H9 (cell line): Measurements from ENCODE around the gene ARPIN. TPM values are rescaled to one million over a fixed set of nuclear protein-coding genes. Genes with fewer than 3 reads are reported as not detected.

ENCODE experiments used
- DNase-seq: peaks from one replicate; pipeline ENCODE4 v3.0.0-alpha.2; 2017
- H2AFZ ChIP-seq: one replicate; pipeline ENCODE4 v1.6.1; 2013; ENCODE audit warnings: mild to moderate bottlenecking, low read length, control low read depth, moderate library complexity
- H2AK5ac ChIP-seq: 2 replicates; pipeline ENCODE4 v1.6.1; 2013; ENCODE audit warnings: low read length, control low read depth, mixed read lengths; ENCODE audit not compliant: insufficient read length
- H2BK120ac ChIP-seq: one replicate; pipeline ENCODE4 v1.6.1; 2013; ENCODE audit warnings: low read depth, mild to moderate bottlenecking, low read length, control low read depth, inconsistent platforms; ENCODE audit not compliant: poor library complexity, severe bottlenecking
- H2BK12ac ChIP-seq: 2 replicates; pipeline ENCODE4 v1.6.1; 2013; ENCODE audit warnings: low read length, control low read depth, mixed read lengths, low read depth; ENCODE audit not compliant: insufficient read length
- H2BK15ac ChIP-seq: 2 replicates; pipeline ENCODE4 v1.6.1; 2013; ENCODE audit warnings: low read depth, low read length, control low read depth
- H2BK20ac ChIP-seq: one replicate; pipeline ENCODE4 v1.6.1; 2013; ENCODE audit warnings: low read depth, mild to moderate bottlenecking, low read length, control low read depth, inconsistent platforms; ENCODE audit not compliant: poor library complexity, severe bottlenecking
- H2BK5ac ChIP-seq: 2 replicates; pipeline ENCODE4 v1.6.1; 2013; ENCODE audit warnings: low read length, control low read depth, mixed read lengths; ENCODE audit not compliant: insufficient read length
- H3K14ac ChIP-seq: 2 replicates; pipeline ENCODE4 v1.6.1; 2013; ENCODE audit warnings: low read length, control low read depth; ENCODE audit not compliant: insufficient read depth
- H3K18ac ChIP-seq: 2 replicates; pipeline ENCODE4 v1.6.1; 2013; ENCODE audit warnings: low read depth, mild to moderate bottlenecking, mixed read lengths, low read length, control low read depth; ENCODE audit not compliant: insufficient read length
- H3K23ac ChIP-seq: 2 replicates; pipeline ENCODE4 v1.6.1; 2013; ENCODE audit warnings: low read length, control low read depth, mixed read lengths, low read depth; ENCODE audit not compliant: insufficient read length
- H3K23me2 ChIP-seq: 2 replicates; pipeline ENCODE4 v1.6.1; 2013; ENCODE audit warnings: low read depth, mild to moderate bottlenecking, mixed read lengths, low read length, control low read depth; ENCODE audit not compliant: insufficient read length, poor library complexity, severe bottlenecking
- H3K27ac ChIP-seq: 2 replicates; pipeline ENCODE4 v1.5.1; 2013; ENCODE audit warnings: low read length, control low read depth, mixed read lengths, low read depth; ENCODE audit not compliant: insufficient read length
- H3K27me3 ChIP-seq: 2 replicates; pipeline ENCODE4 v1.6.1; 2013; ENCODE audit warnings: low read length, control low read depth, inconsistent platforms; ENCODE audit not compliant: insufficient read depth
- H3K4ac ChIP-seq: 2 replicates; pipeline ENCODE4 v1.6.1; 2013; ENCODE audit warnings: low read depth, mild to moderate bottlenecking, control low read depth, inconsistent platforms, low read length, moderate library complexity
- H3K4me1 ChIP-seq: 2 replicates; pipeline ENCODE4 v1.6.1; 2013; ENCODE audit warnings: low read length, control low read depth, inconsistent platforms; ENCODE audit not compliant: insufficient read depth
- H3K4me2 ChIP-seq: 2 replicates; pipeline ENCODE4 v1.6.1; 2013; ENCODE audit warnings: low read length, control low read depth, mixed read lengths; ENCODE audit not compliant: insufficient read length, insufficient read depth
- H3K56ac ChIP-seq: 2 replicates; pipeline ENCODE4 v1.6.1; 2013; ENCODE audit warnings: low read depth, mild to moderate bottlenecking, mixed read lengths, low read length, control low read depth; ENCODE audit not compliant: insufficient read length
- H3K79me1 ChIP-seq: 2 replicates; pipeline ENCODE4 v1.6.1; 2013; ENCODE audit warnings: low read depth, mild to moderate bottlenecking, moderate library complexity, low read length, control low read depth, inconsistent platforms; ENCODE audit not compliant: insufficient read depth, poor library complexity, severe bottlenecking
- H3K79me2 ChIP-seq: 2 replicates; pipeline ENCODE4 v1.6.1; 2013; ENCODE audit warnings: low read length, control low read depth, inconsistent platforms; ENCODE audit not compliant: insufficient read depth
- H3K9ac ChIP-seq: 2 replicates; pipeline ENCODE4 v1.6.1; 2013; ENCODE audit warnings: low read length, control low read depth, mixed read lengths; ENCODE audit not compliant: insufficient read length; ENCODE audit errors: extremely low read depth
- H3K9me3 ChIP-seq: one replicate; pipeline ENCODE4 v1.6.1; 2013; ENCODE audit warnings: low read depth, low read length, inconsistent platforms; ENCODE audit not compliant: control insufficient read depth
- H3T11ph ChIP-seq: one replicate; pipeline ENCODE4 v1.6.1; 2013; ENCODE audit warnings: mild to moderate bottlenecking, low read length, control low read depth, inconsistent platforms
- H4K20me1 ChIP-seq: one replicate; pipeline ENCODE4 v1.6.1; 2013; ENCODE audit not compliant: control insufficient read depth, insufficient read length, insufficient read depth
- H4K5ac ChIP-seq: 2 replicates; pipeline ENCODE4 v1.6.1; 2013; ENCODE audit warnings: low read depth, mild to moderate bottlenecking, mixed read lengths, low read length, control low read depth; ENCODE audit not compliant: insufficient read length
- H4K8ac ChIP-seq: replicated peaks from 2 replicates; pipeline ENCODE4 v1.6.1; 2013; ENCODE audit warnings: low read length, control low read depth, mixed read lengths, low read depth; ENCODE audit not compliant: insufficient read length
- H4K91ac ChIP-seq: 2 replicates; pipeline ENCODE4 v1.6.1; 2013; ENCODE audit warnings: low read depth, mild to moderate bottlenecking, moderate library complexity, mixed read lengths, low read length, control low read depth; ENCODE audit not compliant: insufficient read length
- H3K27ac Mint-ChIP-seq, 3 experiments: 2 replicates in 2 of 3; 3 replicates in 1 of 3; pipeline ENCODE4 v1.8.0; 2020 to 2021; ENCODE audit warnings: mixed read lengths in 3 of 3, mild to moderate bottlenecking in 1 of 3, moderate library complexity in 1 of 3
- H3K27me3 Mint-ChIP-seq: 2 replicates; pipeline ENCODE4 v1.8.0; 2021; ENCODE audit warnings: low read depth, mild to moderate bottlenecking, moderate library complexity, mixed read lengths
- H3K36me3 Mint-ChIP-seq, 3 experiments: 2 replicates in 2 of 3; 3 replicates in 1 of 3; pipeline ENCODE4 v1.8.0; 2020 to 2021; ENCODE audit warnings: low read depth in 3 of 3, mixed read lengths in 3 of 3; ENCODE audit not compliant: insufficient read depth in 1 of 3
- H3K4me1 Mint-ChIP-seq, 2 experiments: 2 replicates each; pipeline ENCODE4 v1.8.0; 2020; ENCODE audit warnings: mixed read lengths in 2 of 2
- H3K4me3 Mint-ChIP-seq, 2 experiments: 2 replicates in 1 of 2; 3 replicates in 1 of 2; pipeline ENCODE4 v1.8.0; 2020 to 2021; ENCODE audit warnings: mild to moderate bottlenecking in 2 of 2, mixed read lengths in 2 of 2, moderate library complexity in 1 of 2
- H3K9me3 Mint-ChIP-seq, 2 experiments: 2 replicates in 1 of 2; 3 replicates in 1 of 2; pipeline ENCODE4 v1.8.0; 2020; ENCODE audit warnings: mild to moderate bottlenecking in 2 of 2, mixed read lengths in 2 of 2, moderate library complexity in 1 of 2
- WGBS: extraction: QIAGEN DNeasy Blood & Tissue Kit; methylation state at CpG from one replicate; pipeline ENCODE4 v1.1.7; 2013; ENCODE audit warnings: missing lambda C conversion rate, low lambda C conversion rate, mixed read lengths; ENCODE audit not compliant: insufficient read length; ENCODE audit errors: extremely low coverage; 5-methylcytosine and 5-hydroxymethylcytosine counted together
- total RNA-seq: library from RNA; stranded (reverse); gene quantifications from 2 replicates; pipeline ENCODE4 v1.2.1, GENCODE V29; 2021
- TF ChIP-seq, protein P1 (sequence below): fragments of 200-600 bp; sonication (generic); conservative IDR thresholded peaks from 3 replicates; pipeline ENCODE4 v1.8.0; 2021; ENCODE audit warnings: antibody characterized with exemption, mild to moderate bottlenecking

Gene ARPIN
- total RNA-seq, 1 experiment from 2014 or later: 6.4 TPM

DNA sequence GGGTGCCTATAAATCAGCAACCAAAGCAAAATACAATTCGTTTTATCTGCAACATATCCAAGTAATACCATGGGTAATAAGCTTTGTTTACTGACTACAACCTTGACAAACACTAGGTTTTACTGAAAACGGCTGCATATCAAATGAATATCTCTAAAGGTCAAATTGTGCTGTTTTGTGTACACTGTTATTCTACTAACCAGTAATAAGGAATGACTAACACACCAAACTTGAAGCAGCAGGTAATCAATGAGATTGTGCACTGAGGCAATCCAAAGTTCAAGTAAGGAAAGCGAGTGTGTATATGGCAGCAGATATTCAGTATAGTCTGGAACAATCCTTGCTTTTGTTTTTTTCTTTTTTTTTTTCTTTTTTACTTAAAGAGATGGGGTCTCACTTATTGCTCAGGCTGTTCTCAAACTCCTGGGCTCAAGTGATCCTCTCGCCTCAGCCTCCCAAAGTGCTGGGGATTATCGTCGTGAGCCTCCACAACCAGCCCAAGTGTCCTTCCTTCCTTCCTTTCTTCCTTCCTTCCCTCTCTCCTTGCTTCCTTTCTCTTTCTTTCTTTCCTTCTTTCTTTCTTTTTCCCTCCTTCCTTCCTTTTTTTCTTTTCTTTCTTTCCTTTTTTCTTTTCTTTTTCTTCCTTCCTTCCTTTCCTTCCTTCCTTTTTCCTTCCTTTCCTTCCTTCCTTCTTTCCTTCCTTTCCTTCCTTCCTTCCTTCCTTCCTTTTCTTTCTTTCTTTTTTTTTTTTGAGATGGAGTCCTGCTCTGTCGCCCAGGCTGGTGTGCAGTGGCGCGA, 53.9 kb downstream of the ARPIN start:
- no peak overlapping the region for H2AFZ ChIP-seq
- H3K23me2 ChIP-seq: no peaks in the 10 kb centered on the region
- no peak overlapping the region for H4K8ac ChIP-seq
- no CpG with 5 or more reads among the region's 9 CpGs for WGBS
- H4K91ac ChIP-seq: no peak overlapping the region
- no peak overlapping the region for H3K27ac Mint-ChIP-seq
- no peaks in the 10 kb centered on the region for H3K4me1 ChIP-seq
- no peak for DNase-seq
- H4K20me1 ChIP-seq: no peaks in the 10 kb centered on the region
- no peak overlapping the region for H3K23ac ChIP-seq
- no peak overlapping the region for H3K14ac ChIP-seq
- H3K27me3 Mint-ChIP-seq: no peaks in the 10 kb centered on the region
- no peak overlapping the region for H3K56ac ChIP-seq
- no peak overlapping the region for H3K18ac ChIP-seq
- H3K27ac ChIP-seq: no peak overlapping the region
- no peak overlapping the region for H2BK15ac ChIP-seq
- H3K79me2 ChIP-seq: no peaks in the 10 kb centered on the region
- H3K9me3 Mint-ChIP-seq: peaks cover 6 to 8% of the 10 kb centered on the region in 2 experiments
- H2BK120ac ChIP-seq: no peak overlapping the region
- no peaks in the 10 kb centered on the region for H3K27me3 ChIP-seq
- no peaks in the 10 kb centered on the region for H3K4me1 Mint-ChIP-seq
- H3K4me3 Mint-ChIP-seq: no peak overlapping the region
- no peaks in the 10 kb centered on the region for H3K79me1 ChIP-seq
- no peak overlapping the region for H3K4ac ChIP-seq
- H3K9me3 ChIP-seq: no peaks in the 10 kb centered on the region
- no peak overlapping the region for H2BK5ac ChIP-seq
- H2AK5ac ChIP-seq: no peak overlapping the region
- H2BK20ac ChIP-seq: no peak overlapping the region
- no peak overlapping the region for H3K9ac ChIP-seq
- H3K4me2 ChIP-seq: no peak overlapping the region
- no peak overlapping the region for H3T11ph ChIP-seq
- peaks cover 15 to 37% (median 36%) of the 10 kb centered on the region in 3 experiments for H3K36me3 Mint-ChIP-seq
- no peak overlapping the region for H4K5ac ChIP-seq
- TF ChIP-seq, protein P1, sequence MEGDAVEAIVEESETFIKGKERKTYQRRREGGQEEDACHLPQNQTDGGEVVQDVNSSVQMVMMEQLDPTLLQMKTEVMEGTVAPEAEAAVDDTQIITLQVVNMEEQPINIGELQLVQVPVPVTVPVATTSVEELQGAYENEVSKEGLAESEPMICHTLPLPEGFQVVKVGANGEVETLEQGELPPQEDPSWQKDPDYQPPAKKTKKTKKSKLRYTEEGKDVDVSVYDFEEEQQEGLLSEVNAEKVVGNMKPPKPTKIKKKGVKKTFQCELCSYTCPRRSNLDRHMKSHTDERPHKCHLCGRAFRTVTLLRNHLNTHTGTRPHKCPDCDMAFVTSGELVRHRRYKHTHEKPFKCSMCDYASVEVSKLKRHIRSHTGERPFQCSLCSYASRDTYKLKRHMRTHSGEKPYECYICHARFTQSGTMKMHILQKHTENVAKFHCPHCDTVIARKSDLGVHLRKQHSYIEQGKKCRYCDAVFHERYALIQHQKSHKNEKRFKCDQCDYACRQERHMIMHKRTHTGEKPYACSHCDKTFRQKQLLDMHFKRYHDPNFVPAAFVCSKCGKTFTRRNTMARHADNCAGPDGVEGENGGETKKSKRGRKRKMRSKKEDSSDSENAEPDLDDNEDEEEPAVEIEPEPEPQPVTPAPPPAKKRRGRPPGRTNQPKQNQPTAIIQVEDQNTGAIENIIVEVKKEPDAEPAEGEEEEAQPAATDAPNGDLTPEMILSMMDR: no peak
- no peak overlapping the region for H2BK12ac ChIP-seq
